Neural progenitor cell (in vitro differentiated cells): ENCODE results near the gene CAPZB. TPM values are rescaled to one million over a fixed set of nuclear protein-coding genes. Genes with fewer than 3 reads are reported as not detected.

Source experiments
- DNase-seq: peaks from one replicate; pipeline ENCODE4 v3.0.0-alpha.2; 2016; ENCODE audit warnings: low spot score
- H2AFZ ChIP-seq: fragments of 200-600 bp; sonication (generic); replicated peaks from 2 replicates; pipeline ENCODE4 v1.6.1; 2016; ENCODE audit warnings: antibody characterized with exemption
- H3F3A ChIP-seq: fragments of 200-600 bp; sonication (generic); 2 replicates; pipeline ENCODE4 v1.6.1; 2016; ENCODE audit warnings: antibody characterized with exemption, low read depth
- H3K27ac ChIP-seq: fragments of 200-600 bp; sonication (generic); 2 replicates; pipeline ENCODE4 v1.5.1; 2016; ENCODE audit warnings: mild to moderate bottlenecking
- H3K27me3 ChIP-seq: fragments of 200-600 bp; sonication (generic); 2 replicates; pipeline ENCODE4 v1.6.1; 2016; ENCODE audit warnings: mild to moderate bottlenecking, moderate library complexity
- H3K36me3 ChIP-seq: fragments of 200-600 bp; sonication (generic); 2 replicates; pipeline ENCODE4 v1.5.1; 2016
- H3K4me1 ChIP-seq: fragments of 200-600 bp; sonication (generic); 2 replicates; pipeline ENCODE4 v1.6.1; 2016; ENCODE audit warnings: mixed run types
- H3K4me2 ChIP-seq: fragments of 200-600 bp; sonication (generic); 2 replicates; pipeline ENCODE4 v1.6.1; 2016
- H3K4me3 ChIP-seq: fragments of 200-600 bp; sonication (generic); 2 replicates; pipeline ENCODE4 v1.5.1; 2016
- H3K79me2 ChIP-seq: fragments of 200-600 bp; sonication (generic); 2 replicates; pipeline ENCODE4 v1.6.1; 2016; ENCODE audit warnings: low read depth
- H3K9ac ChIP-seq: fragments of 200-600 bp; sonication (generic); 2 replicates; pipeline ENCODE4 v1.6.1; 2016
- H3K9me3 ChIP-seq: fragments of 200-600 bp; sonication (generic); 2 replicates; pipeline ENCODE4 v1.5.1; 2016; ENCODE audit warnings: low read depth
- H4K20me1 ChIP-seq: fragments of 200-600 bp; sonication (generic); 2 replicates; pipeline ENCODE4 v1.6.1; 2016; ENCODE audit warnings: low read depth
- H3K27ac Mint-ChIP-seq: 3 replicates; pipeline ENCODE4 v1.8.0; 2021; ENCODE audit warnings: mixed read lengths
- H3K27me3 Mint-ChIP-seq: 2 replicates; pipeline ENCODE4 v1.8.0; 2022; ENCODE audit warnings: low read depth, mild to moderate bottlenecking, inconsistent platforms, moderate library complexity, mixed read lengths; ENCODE audit not compliant: insufficient read depth
- H3K36me3 Mint-ChIP-seq: 3 replicates; pipeline ENCODE4 v1.8.0; 2021; ENCODE audit warnings: mixed read lengths
- H3K4me1 Mint-ChIP-seq: 3 replicates; pipeline ENCODE4 v1.8.0; 2021; ENCODE audit warnings: mixed read lengths
- H3K4me3 Mint-ChIP-seq: 3 replicates; pipeline ENCODE4 v1.8.0; 2021; ENCODE audit warnings: mild to moderate bottlenecking, moderate library complexity, mixed read lengths
- H3K9me3 Mint-ChIP-seq: 3 replicates; pipeline ENCODE4 v1.8.0; 2020; ENCODE audit warnings: mixed read lengths
- EZH2 ChIP-seq: fragments of 200-600 bp; sonication (generic); IDR thresholded peaks from 2 replicates; pipeline ENCODE4 v1.6.1; 2017; ENCODE audit warnings: antibody characterized with exemption, mild to moderate bottlenecking, moderate library complexity
- EZH2phosphoT487 ChIP-seq: fragments of 200-600 bp; sonication (generic); IDR thresholded peaks from 2 replicates; pipeline ENCODE4 v1.6.1; 2017; ENCODE audit warnings: antibody characterized with exemption
- total RNA-seq: library from RNA; depleted of rRNA; stranded (reverse); fragments of >200 nt; gene quantifications from 2 replicates; pipeline ENCODE4 v1.2.3, GENCODE V29; 2015; ENCODE audit warnings: low replicate concordance
- TF ChIP-seq, protein P1 (sequence below): fragments of 200-600 bp; sonication (generic); IDR thresholded peaks from 2 replicates; pipeline ENCODE4 v1.5.1; 2017; ENCODE audit warnings: antibody characterized with exemption, mild to moderate bottlenecking

CAPZB gene
- total RNA-seq, 1 donor from 2014 or later: 134 TPM

DNA sequence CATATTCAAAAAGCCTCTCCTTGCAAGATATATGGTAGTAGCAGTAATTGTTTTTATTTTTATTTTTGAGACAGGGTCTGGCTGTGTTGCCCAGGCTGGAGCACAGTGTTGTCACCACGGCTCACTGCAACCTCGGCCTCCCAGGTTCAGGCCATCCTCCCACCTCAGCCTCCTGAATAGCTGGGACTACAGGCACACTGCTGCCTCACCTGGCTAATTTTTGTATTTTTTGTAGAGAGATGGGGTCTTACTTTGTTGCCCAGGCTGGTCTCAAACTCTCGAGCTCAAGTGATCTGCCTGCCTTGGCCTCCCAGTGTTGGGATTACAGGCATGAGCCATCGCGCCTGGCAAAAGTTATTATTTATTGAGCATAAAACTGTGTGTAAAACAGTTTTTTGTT is 134.8 kb downstream of the CAPZB start:
- no peak overlapping the region for H2AFZ ChIP-seq
- Mint-ChIP-seq H3K27me3 (no peaks in the 10 kb centered on the region), H3K4me3 (no peak overlapping the region), H3K4me1 (no peaks in the 10 kb centered on the region), H3K9me3 (no peaks in the 10 kb centered on the region), H3K27ac (no peak overlapping the region), H3K36me3 (peaks cover 12% of the 10 kb centered on the region)
- peaks cover 23% of the 10 kb centered on the region for H4K20me1 ChIP-seq
- no peak overlapping the region for H3K4me2 ChIP-seq
- TF ChIP-seq, protein P1, sequence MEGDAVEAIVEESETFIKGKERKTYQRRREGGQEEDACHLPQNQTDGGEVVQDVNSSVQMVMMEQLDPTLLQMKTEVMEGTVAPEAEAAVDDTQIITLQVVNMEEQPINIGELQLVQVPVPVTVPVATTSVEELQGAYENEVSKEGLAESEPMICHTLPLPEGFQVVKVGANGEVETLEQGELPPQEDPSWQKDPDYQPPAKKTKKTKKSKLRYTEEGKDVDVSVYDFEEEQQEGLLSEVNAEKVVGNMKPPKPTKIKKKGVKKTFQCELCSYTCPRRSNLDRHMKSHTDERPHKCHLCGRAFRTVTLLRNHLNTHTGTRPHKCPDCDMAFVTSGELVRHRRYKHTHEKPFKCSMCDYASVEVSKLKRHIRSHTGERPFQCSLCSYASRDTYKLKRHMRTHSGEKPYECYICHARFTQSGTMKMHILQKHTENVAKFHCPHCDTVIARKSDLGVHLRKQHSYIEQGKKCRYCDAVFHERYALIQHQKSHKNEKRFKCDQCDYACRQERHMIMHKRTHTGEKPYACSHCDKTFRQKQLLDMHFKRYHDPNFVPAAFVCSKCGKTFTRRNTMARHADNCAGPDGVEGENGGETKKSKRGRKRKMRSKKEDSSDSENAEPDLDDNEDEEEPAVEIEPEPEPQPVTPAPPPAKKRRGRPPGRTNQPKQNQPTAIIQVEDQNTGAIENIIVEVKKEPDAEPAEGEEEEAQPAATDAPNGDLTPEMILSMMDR: no peak
- H3F3A ChIP-seq: no peaks in the 10 kb centered on the region
- no peak overlapping the region for H3K9ac ChIP-seq
- H3K9me3 ChIP-seq: no peaks in the 10 kb centered on the region
- DNase-seq: no peak
- H3K4me1 ChIP-seq: peaks cover 5% of the 10 kb centered on the region
- H3K4me3 ChIP-seq: no peak overlapping the region
- no peaks in the 10 kb centered on the region for H3K79me2 ChIP-seq
- no peak overlapping the region for H3K27ac ChIP-seq
- H3K36me3 ChIP-seq: no peaks in the 10 kb centered on the region
- no peaks in the 10 kb centered on the region for H3K27me3 ChIP-seq

DNA sequence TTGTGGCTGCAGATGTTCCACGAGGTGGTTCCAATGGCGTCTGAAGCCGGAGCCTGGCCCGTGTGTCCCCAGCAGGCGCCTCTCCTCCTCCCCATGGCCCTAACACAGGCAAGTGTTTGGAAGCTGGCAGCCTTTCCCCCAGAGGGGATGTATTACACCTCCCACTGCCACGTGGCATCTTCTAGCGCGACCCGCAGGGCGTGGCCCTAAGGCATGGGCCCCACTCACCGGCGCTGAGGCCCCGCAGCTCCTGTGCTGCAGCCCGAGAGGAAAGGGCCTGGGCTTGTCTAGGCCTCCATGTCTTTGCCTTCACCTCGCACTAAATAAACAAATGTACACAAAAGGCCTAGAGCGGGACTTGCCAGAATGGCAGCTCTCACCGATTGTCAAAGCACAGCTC is 135.3 kb downstream of the CAPZB start:
- Mint-ChIP-seq H3K4me3 (peak overlapping the region; percentile 27), H3K27ac (no peak overlapping the region), H3K4me1 (no peaks in the 10 kb centered on the region), H3K27me3 (no peaks in the 10 kb centered on the region), H3K9me3 (no peaks in the 10 kb centered on the region), H3K36me3 (peaks cover 10% of the 10 kb centered on the region)
- no peak overlapping the region for H3K4me2 ChIP-seq
- no peak overlapping the region for H2AFZ ChIP-seq
- H3F3A ChIP-seq: no peaks in the 10 kb centered on the region
- peaks cover 5% of the 10 kb centered on the region for H3K4me1 ChIP-seq
- H3K9ac ChIP-seq: no peak overlapping the region
- H3K36me3 ChIP-seq: no peaks in the 10 kb centered on the region
- no peaks in the 10 kb centered on the region for H3K9me3 ChIP-seq
- no peak overlapping the region for H3K4me3 ChIP-seq
- H3K79me2 ChIP-seq: no peaks in the 10 kb centered on the region
- DNase-seq: no peak
- H3K27me3 ChIP-seq: no peaks in the 10 kb centered on the region
- TF ChIP-seq, protein P1: no peak
- TF ChIP-seq EZH2phosphoT487 (no peak), EZH2 (no peak)
- H4K20me1 ChIP-seq: peaks cover 24% of the 10 kb centered on the region
- no peak overlapping the region for H3K27ac ChIP-seq

DNA sequence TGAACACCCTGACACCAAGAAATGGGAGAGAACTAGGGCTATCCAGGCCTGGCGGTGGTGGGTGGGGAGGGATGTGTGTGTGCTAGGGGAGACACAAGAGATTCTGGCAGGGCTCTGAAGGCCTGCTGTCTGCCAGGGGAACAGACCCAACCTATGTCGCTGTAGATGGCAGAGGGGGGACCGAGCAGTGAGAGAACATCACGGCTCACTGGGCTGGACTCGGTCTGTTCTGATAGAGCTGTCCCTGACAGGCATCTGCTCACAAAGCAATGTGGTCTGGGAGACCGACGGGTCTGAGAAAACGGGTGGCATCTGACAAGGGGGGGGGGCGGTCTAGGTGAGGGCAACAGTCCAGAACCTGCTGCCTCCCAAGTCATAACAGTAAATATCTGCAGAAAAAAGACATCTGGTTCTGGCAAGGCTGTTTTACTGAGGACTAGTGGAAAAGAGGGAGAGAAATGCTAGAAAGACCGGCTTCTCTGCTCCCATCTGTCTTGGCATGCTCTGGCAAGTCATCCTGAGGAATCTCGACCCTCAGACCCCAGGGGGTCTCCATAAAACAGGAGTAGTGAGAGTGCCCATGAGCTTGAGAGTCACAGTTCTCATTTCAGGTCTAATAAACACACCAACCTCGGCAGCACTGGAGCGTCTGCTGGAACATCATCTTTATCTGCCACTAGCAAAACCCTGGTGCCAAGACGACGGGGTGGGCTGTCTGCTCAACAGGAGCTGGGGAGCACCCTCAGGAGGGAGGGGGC is 136.7 kb downstream of the CAPZB start:
- no peaks in the 10 kb centered on the region for H3K27me3 ChIP-seq
- no peak overlapping the region for H3K4me3 Mint-ChIP-seq
- peaks cover 2% of the 10 kb centered on the region for H3K4me1 ChIP-seq
- no peak overlapping the region for H3K27ac Mint-ChIP-seq
- H2AFZ ChIP-seq: no peak overlapping the region
- H3K4me1 Mint-ChIP-seq: no peaks in the 10 kb centered on the region
- no peak overlapping the region for H3K4me2 ChIP-seq
- TF ChIP-seq, protein P1: no peak
- no peak for TF ChIP-seq EZH2phosphoT487
- TF ChIP-seq EZH2: no peak
- no peaks in the 10 kb centered on the region for H3K79me2 ChIP-seq
- H3F3A ChIP-seq: no peaks in the 10 kb centered on the region
- H3K27me3 Mint-ChIP-seq: peaks cover 3% of the 10 kb centered on the region
- H3K9me3 ChIP-seq: no peaks in the 10 kb centered on the region
- H4K20me1 ChIP-seq: peaks cover 16% of the 10 kb centered on the region
- no peak overlapping the region for H3K9ac ChIP-seq
- no peak for DNase-seq
- H3K27ac ChIP-seq: no peak overlapping the region
- H3K36me3 Mint-ChIP-seq: peaks cover 10% of the 10 kb centered on the region
- no peaks in the 10 kb centered on the region for H3K9me3 Mint-ChIP-seq
- H3K36me3 ChIP-seq: no peaks in the 10 kb centered on the region
- H3K4me3 ChIP-seq: no peak overlapping the region
